GM12873 (cell line): ENCODE measurements around the gene RBM19.

Source experiments
- TF ChIP-seq, protein P1 (sequence below): IDR thresholded peaks from 2 replicates; pipeline ENCODE4 v1.5.1; 2012; ENCODE audit warnings: low read depth, mild to moderate bottlenecking, moderate library complexity, low read length, control low read depth; ENCODE audit not compliant: insufficient read depth; ENCODE audit errors: missing control alignments

The RBM19 gene

DNA sequence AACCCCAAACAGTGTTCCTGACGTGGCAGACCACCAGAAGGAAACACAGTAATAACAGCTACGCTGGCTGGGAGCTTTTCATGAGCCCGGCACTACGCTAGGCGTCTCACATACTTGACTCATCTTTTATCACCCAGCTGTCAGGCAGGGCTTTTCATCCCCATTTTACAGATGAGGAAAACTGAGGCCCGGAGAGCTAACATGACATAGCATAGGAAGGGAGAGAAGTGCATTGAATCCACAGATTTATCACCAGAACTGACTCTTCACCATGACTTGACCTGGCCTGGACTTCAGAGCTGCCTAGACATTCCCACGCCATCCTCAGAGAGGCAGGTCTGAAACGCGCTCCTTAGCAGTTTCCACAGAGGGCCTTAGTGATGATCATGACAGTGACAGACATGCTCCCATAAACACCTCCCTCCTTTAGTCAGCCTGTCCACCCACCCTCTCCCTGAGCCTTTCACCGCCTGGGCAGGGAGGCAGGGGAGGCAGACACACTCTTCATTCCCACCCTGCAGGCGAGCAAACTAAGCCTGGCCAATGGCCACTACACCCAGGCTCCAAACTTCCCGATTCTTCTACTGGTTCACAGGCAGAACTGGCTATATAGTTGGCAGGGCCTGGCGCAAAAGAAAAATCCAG, 56.2 kb downstream of the RBM19 start:
- TF ChIP-seq, protein P1, sequence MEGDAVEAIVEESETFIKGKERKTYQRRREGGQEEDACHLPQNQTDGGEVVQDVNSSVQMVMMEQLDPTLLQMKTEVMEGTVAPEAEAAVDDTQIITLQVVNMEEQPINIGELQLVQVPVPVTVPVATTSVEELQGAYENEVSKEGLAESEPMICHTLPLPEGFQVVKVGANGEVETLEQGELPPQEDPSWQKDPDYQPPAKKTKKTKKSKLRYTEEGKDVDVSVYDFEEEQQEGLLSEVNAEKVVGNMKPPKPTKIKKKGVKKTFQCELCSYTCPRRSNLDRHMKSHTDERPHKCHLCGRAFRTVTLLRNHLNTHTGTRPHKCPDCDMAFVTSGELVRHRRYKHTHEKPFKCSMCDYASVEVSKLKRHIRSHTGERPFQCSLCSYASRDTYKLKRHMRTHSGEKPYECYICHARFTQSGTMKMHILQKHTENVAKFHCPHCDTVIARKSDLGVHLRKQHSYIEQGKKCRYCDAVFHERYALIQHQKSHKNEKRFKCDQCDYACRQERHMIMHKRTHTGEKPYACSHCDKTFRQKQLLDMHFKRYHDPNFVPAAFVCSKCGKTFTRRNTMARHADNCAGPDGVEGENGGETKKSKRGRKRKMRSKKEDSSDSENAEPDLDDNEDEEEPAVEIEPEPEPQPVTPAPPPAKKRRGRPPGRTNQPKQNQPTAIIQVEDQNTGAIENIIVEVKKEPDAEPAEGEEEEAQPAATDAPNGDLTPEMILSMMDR: no peak

DNA sequence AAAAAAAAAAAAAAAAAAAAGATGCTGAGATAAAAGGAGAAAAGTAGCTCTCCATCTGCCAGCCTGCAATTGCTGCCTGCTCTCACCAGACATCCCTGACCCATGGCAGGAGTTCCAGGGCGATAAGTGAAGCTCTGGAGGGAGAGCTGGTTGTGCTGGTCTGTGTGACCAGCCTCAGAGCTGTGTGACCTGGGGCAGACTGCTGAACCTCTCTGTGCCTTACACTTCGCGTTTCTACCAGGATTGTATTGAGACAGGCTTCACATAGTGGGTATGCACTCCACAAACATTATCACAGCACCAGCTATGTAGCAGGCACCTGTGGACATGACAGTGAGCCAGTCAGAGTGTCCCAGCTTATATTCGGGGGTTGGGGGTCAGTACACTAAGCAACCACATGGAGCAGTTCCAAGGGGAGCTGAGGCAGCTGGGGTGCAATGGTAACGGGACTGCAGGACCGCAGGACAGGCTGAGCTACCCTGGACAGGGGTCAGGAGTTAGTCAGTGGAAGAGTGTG, 57.5 kb downstream of the RBM19 start:
- TF ChIP-seq, protein P1: no peak

DNA sequence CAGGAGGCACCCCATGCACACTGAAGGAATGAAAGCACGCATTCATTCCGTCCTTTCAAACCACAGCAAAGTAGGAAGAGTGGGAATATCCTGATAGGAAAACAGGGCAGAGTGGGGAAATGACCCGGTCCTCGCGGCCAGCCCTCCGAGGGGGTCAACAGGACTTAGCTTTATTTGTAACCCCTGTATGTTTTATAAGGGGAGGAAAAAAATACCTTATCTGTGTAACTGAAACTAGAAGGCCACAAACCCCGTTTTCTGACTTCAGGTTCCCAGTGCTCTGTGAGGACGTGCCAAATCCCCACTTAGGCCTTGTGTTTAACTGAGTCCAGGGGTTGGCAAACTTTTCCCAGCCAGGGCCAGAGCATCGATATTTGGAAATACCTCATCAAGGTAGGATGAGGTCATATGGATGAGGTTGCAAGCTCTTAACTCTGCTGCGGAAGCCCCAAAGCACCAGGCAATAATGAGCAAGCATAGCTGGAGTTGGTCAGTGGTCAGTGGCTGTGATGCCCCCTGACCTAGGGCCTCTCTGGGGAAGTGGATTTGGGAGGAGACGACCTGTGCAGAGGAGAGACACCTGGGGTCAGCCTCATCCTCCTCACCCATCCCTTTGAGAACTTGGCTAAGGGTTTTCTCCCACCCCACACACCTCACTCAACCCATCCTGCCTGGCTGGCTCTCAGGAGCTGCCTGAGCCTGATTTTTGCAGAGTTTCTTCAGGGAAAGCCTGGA, 58.5 kb downstream of the RBM19 start:
- TF ChIP-seq, protein P1: no peak

DNA sequence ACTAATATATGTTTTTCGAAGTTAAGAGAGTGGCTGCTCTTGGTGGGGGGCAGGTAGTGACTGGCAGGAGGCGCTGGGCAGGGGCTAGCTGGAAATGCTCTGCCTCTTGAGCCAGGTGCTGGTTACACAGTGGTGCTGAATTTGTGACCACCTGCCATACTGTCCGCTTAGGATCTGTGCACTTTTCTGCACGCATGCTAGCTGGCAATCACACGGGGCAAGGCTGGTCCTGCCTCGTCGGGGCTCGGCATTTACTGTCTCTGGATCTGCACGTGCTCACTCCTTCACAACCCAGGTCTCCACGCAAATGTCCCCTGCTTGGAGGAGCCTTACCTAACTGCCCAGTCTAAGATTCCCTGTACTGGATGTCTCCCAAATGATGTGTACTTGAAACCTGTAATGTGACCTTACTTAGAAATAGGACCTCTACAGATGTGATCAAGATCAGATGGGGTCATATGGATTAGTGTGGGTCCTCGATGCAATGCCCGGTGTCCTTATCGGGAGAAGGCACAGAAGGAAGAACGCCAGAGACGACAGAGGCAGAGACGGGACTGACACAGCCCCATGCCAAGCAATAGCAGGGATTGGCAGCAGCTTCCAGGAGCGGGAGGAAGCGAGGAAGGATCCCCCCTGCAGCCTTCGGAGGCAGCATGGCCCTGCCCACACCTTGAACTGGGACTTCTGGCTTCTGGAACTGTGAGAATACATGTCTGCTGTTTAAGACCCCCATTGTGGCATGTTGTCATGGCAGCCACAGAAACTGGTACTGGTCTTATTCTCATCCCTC, 59.5 kb downstream of the RBM19 start:
- TF ChIP-seq, protein P1: no peak

DNA sequence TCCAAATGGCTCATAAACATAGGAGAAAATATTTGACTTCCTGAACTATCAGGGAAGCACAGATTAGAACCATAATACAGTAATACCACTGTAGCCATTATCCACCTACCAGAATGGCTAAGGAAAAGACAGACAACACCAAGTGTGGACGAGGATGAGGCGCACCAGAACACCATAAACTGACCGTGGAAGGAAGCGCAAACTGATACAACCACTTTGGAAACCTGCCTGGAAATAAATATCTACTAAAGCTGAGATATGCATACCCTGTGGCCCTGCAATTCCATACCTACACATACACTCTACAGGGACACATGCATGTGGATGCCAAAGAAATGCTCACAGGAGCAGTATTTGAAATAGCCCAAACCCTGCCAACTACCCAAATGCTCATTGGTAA, 60.3 kb downstream of the RBM19 start:
- TF ChIP-seq, protein P1: no peak

DNA sequence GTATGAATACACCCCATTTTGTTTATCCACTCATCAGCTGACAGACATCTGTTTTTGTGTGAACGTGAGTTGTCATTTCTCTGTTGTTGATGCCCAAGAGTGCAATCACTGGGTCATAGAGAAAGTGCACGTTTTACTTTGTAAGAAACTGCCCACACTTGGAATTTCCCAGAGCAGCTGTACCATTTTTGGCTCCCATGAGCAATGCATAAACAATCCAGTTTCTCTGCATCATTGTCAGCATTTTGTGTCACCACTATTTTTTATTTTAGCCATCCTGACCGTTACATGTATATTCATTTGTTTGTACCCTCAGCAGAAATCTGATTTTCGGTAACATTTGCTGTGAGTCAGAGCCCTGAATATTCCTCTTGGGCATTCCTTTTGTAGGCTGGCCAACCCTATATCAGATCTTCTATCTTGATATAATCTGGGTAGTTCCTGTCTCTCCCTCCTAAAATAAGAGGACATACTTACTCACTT, 62.7 kb downstream of the RBM19 start:
- TF ChIP-seq, protein P1: no peak

DNA sequence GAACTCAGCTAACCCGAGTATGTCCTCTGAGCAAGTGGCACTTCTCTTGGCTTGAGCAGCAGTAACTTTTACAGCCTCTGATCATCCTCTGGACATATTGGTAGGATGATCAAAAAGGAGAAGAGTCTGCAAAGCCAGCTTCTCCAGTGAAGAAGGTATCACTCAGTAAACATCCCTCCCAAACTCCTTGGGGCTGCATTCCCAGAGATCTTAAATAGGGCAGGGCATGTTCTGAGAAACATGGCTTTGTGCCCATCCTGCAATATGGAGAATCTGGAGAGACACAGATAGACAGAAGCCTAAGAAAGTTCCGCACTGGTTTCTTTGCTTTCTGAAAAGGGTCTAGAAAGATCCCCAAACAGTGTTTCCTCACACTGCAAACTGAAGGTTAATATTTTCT, 65.4 kb downstream of the RBM19 start:
- TF ChIP-seq, protein P1: no peak
